ENCODE data around the gene RAB40C.

The RAB40C gene

DNA sequence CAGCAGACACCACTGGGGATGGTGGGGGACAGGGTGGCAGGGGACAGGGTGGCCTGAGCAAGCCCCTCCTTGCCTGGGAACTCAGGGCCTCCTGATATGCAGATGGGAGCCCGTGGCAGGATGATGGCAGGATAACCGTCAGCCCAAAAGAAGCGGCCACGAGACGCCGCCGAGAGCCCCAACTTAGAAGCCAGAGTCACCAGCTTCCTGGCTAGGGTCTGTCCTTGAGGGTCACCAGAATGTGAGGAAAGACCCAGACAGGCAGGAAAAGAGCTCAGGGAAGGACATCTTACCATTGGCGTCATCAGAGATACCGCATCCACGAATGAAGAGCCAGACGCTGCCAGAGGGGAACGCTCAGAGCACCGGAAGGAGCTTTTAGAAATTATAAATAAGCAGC is 19.4 kb downstream of the RAB40C start:
- TF ChIP-seq SIN3A (IDR thresholded peaks at IDR 0.05; ENCODE audit: borderline replicate concordance, insufficient read depth, low read length) = no peak
- TF ChIP-seq POLR2AphosphoS5 (IDR thresholded peaks at IDR 0.05; ENCODE audit: low read depth, low read length) = no peak
- no peak for TF ChIP-seq FOXP2 (optimal IDR thresholded peaks at IDR 0.05; ENCODE audit: borderline replicate concordance, extremely low read depth, extremely low read length, insufficient read depth)
- TF ChIP-seq TAF1 (IDR thresholded peaks at IDR 0.05; ENCODE audit: borderline replicate concordance, insufficient read depth, low read length) = no peak
- TF ChIP-seq, protein P1, sequence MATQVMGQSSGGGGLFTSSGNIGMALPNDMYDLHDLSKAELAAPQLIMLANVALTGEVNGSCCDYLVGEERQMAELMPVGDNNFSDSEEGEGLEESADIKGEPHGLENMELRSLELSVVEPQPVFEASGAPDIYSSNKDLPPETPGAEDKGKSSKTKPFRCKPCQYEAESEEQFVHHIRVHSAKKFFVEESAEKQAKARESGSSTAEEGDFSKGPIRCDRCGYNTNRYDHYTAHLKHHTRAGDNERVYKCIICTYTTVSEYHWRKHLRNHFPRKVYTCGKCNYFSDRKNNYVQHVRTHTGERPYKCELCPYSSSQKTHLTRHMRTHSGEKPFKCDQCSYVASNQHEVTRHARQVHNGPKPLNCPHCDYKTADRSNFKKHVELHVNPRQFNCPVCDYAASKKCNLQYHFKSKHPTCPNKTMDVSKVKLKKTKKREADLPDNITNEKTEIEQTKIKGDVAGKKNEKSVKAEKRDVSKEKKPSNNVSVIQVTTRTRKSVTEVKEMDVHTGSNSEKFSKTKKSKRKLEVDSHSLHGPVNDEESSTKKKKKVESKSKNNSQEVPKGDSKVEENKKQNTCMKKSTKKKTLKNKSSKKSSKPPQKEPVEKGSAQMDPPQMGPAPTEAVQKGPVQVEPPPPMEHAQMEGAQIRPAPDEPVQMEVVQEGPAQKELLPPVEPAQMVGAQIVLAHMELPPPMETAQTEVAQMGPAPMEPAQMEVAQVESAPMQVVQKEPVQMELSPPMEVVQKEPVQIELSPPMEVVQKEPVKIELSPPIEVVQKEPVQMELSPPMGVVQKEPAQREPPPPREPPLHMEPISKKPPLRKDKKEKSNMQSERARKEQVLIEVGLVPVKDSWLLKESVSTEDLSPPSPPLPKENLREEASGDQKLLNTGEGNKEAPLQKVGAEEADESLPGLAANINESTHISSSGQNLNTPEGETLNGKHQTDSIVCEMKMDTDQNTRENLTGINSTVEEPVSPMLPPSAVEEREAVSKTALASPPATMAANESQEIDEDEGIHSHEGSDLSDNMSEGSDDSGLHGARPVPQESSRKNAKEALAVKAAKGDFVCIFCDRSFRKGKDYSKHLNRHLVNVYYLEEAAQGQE (IDR thresholded peaks at IDR 0.05; ENCODE audit: insufficient read depth in 1 of 2, low read depth in 2 of 2, low read length in 2 of 2) = no peak

DNA sequence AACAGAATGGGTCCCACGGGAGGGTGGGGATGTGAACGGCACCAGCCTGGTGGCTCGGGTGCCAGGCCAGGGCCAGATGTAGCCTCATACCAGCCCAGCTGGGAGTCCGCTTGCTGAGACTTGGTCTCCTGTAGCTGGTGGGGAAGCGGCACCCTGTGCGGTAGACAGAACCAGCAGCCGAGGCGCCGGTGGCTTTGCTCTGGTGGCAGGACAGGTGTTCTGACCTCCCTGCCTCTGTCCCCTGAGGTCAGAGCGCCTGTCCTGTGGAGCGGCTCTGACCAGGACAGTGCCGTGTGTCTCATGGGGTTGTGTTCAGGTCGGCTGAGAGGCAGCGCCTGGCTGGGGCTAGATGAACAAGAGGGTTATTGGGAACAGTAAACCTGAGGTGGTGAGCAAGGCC is 20.1 kb downstream of the RAB40C start:
- TF ChIP-seq SIN3A (IDR thresholded peaks at IDR 0.05; ENCODE audit: borderline replicate concordance, insufficient read depth, low read length) (no peak), FOXP2 (optimal IDR thresholded peaks at IDR 0.05; ENCODE audit: borderline replicate concordance, extremely low read depth, extremely low read length, insufficient read depth) (no peak), POLR2AphosphoS5 (IDR thresholded peaks at IDR 0.05; ENCODE audit: low read depth, low read length) (no peak), TAF1 (IDR thresholded peaks at IDR 0.05; ENCODE audit: borderline replicate concordance, insufficient read depth, low read length) (no peak)
- TF ChIP-seq, protein P1 (IDR thresholded peaks at IDR 0.05; ENCODE audit: insufficient read depth in 1 of 2, low read depth in 2 of 2, low read length in 2 of 2) = no peak

DNA sequence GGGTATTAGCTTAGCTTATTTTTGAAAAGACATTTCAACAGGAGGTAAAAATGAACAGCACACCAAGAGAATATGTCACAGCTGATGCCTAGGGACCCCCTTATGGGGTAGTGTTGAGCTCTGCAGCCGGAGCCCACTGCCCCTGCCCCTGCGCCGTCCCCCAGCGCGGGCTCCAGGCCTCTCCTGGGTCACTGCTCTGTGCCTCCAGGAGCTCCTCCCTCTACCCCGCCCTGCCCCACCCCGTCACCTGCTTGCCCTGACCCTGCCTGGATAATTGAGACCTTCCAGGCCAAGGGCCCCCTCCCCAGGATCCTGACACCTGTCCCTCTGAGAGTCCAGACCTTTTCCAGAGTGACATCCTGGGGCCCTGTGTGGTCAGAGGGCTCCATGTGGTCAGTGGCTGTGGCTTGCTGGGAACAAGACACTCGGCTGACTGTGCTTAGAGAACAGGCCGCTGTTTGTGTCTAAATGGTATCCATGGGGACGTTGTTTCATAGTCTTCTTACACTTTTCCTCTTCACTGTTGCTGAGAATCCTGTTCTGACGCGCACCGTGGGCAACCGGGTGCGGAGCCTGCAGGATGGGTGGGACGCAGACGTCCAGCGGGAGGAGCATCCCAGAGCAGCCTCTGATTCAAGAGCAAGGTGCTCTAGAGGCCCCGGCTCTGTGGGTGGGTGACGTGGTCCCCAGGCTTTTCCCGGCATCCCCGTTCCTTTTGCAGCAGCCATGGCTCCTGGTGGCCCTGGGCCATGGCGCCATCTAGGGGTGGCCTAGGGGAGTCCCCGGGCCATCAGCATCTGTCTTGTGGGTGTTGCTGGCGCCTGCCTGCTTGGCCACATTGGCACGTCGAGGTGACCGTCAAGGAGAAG is 20.9 kb downstream of the RAB40C start:
- TF ChIP-seq SIN3A (IDR thresholded peaks at IDR 0.05; ENCODE audit: borderline replicate concordance, insufficient read depth, low read length) (no peak), TAF1 (IDR thresholded peaks at IDR 0.05; ENCODE audit: borderline replicate concordance, insufficient read depth, low read length) (no peak), POLR2AphosphoS5 (IDR thresholded peaks at IDR 0.05; ENCODE audit: low read depth, low read length) (no peak), FOXP2 (optimal IDR thresholded peaks at IDR 0.05; ENCODE audit: borderline replicate concordance, extremely low read depth, extremely low read length, insufficient read depth) (no peak)
- TF ChIP-seq, protein P1 (IDR thresholded peaks at IDR 0.05; ENCODE audit: insufficient read depth in 1 of 2, low read depth in 2 of 2, low read length in 2 of 2) = no peak

DNA sequence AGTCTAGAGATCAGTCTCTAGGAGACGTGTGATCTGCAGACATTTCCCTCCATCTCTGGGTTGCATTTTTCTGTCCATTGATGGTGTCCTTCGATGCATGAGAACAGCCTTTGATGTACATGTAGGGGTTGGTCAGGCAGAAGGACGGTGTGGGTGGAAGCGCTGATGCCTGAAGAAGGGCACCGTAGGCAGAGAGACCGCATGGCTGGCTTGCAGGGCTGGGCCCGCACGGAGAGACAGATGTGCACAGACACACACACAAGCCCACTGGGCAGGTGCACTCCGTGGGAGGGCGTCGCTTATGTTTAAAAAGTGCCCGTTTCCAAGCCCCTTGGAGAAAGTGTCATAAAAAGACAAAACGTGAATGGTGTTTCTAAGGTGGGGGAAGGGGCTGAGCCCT is 25.3 kb downstream of the RAB40C start:
- TF ChIP-seq TAF1 (IDR thresholded peaks at IDR 0.05; ENCODE audit: borderline replicate concordance, insufficient read depth, low read length) (no peak), FOXP2 (optimal IDR thresholded peaks at IDR 0.05; ENCODE audit: borderline replicate concordance, extremely low read depth, extremely low read length, insufficient read depth) (no peak), SIN3A (IDR thresholded peaks at IDR 0.05; ENCODE audit: borderline replicate concordance, insufficient read depth, low read length) (no peak), POLR2AphosphoS5 (IDR thresholded peaks at IDR 0.05; ENCODE audit: low read depth, low read length) (no peak)
- TF ChIP-seq, protein P1 (IDR thresholded peaks at IDR 0.05; ENCODE audit: insufficient read depth in 1 of 2, low read depth in 2 of 2, low read length in 2 of 2) = no peak
